ENCODE measurements around the gene COPG2.

COPG2 gene

DNA sequence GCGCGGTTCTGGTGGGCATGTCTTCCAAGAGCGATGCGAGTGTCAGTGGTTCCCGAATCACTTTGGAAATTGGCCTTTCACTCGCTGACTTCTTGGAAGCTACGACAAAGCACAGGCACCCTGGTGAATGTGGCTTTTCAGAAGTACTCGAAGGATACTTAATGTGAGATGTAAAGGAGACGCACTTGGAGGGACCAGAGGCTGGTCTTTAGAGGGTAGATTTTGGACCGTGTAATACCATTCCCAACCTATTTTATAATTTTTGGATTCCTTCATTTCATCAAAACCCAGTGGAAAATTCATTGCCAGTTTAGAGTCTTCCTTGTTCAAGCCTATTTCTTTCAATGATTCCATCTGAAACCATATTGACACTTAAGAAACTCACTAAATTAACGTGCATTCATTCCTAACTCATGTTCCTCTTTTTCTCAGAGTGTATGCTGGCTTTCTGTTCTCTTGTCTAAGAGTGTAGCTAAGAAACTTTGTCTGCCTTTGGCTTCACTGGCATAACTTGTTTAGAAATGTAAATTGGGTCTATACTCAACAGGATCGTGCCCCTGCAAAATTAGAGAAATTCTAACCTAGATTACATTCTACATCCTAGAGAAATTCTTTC is 645 bp upstream of the COPG2 start:
- DNase-seq: no peak
- Histone ChIP-seq H3K9ac (ENCODE audit: low read length) (peak overlapping the region; percentile 90), H3K4me1 (ENCODE audit: control insufficient read depth, insufficient read depth, low read depth, low read length) (peaks cover 4% of the 10 kb centered on the region), H2AK5ac (ENCODE audit: low read length, severe bottlenecking) (no peak overlapping the region), H4K91ac (ENCODE audit: low read length) (no peak overlapping the region), H3K18ac (ENCODE audit: low read depth in 1 of 2, low read length in 2 of 2) (peak overlapping the region in 1 of 2 experiments; percentile 5), H3K4me3 (ENCODE audit: insufficient read depth in 1 of 2, low read depth in 1 of 2, low read length in 2 of 2) (peak overlapping the region; percentile 92 to 97), H2BK12ac (ENCODE audit: low read length in 2 of 2) (no peak overlapping the region), H3K27me3 (ENCODE audit: control insufficient read depth in 1 of 2, insufficient read depth in 1 of 2, low read length in 2 of 2) (no peaks in the 10 kb centered on the region), H3K14ac (ENCODE audit: low read length in 2 of 2) (no peak overlapping the region), H2BK120ac (ENCODE audit: low read depth, low read length) (no peak overlapping the region), H2BK15ac (ENCODE audit: low read depth, poor library complexity, severe bottlenecking) (no peak overlapping the region), H3K27ac (ENCODE audit: low read length, poor library complexity, severe bottlenecking) (no peak overlapping the region), H3K4ac (ENCODE audit: low read depth in 1 of 2, low read length in 2 of 2) (peak overlapping the region in 1 of 2 experiments; percentile 74), H3K9me3 (ENCODE audit: control insufficient read depth, low read length) (no peaks in the 10 kb centered on the region), H3K79me1 (replicated peaks; ENCODE audit: low read length, poor library complexity, severe bottlenecking) (peaks cover 5% of the 10 kb centered on the region), H3K4me2 (ENCODE audit: low read length, poor library complexity, severe bottlenecking) (peak overlapping the region; percentile 74), H2AFZ (ENCODE audit: low read depth, low read length) (peak overlapping the region; percentile 81), H3K23ac (ENCODE audit: low read length in 2 of 2) (no peak overlapping the region), H4K8ac (ENCODE audit: low read length) (no peak overlapping the region), H2BK5ac (ENCODE audit: low read depth, low read length, poor library complexity, severe bottlenecking) (no peak overlapping the region), H3K36me3 (ENCODE audit: control insufficient read depth in 1 of 2, insufficient read depth in 2 of 2, low read depth in 1 of 2, low read length in 2 of 2) (peaks cover 0 to 12% of the 10 kb centered on the region in 2 experiments)
- 15% methylated on average over 9 of the region's 12 CpGs for WGBS

DNA sequence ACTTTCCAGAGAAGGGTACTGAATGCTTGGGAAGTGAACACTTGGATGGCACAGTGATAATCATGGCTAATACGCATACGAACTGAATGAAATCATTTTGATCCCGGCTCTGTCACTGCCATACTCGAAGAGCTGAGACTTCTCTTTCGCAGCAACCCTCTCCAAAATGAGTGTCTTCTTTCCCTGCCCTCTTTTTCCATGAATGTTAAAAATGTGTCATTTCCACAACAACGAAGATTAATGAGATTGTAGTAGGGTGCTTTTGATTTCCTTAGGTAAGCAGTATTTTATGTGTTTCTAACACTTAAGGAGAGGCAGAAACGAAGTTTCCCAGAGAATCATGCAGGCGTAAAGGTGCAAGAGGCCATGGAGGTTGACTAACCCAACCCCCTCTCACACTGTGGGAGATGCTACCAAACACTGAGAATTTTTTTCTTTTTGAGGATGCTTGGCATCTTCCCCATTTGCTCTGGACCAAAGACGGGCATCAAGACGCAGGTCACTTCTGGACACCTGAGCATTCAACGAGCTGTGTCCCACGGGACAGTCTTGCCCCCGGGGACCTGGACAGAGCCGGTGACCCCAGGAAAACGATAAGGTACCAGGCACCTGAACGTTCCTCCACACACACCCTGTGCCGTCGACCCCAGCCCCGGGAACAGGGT is 823 bp downstream of the COPG2 start:
- Histone ChIP-seq H3K9ac (ENCODE audit: low read length) (peak overlapping the region; percentile 90), H3K9me3 (ENCODE audit: control insufficient read depth, low read length) (no peaks in the 10 kb centered on the region), H4K91ac (ENCODE audit: low read length) (peak overlapping the region; percentile 76), H2BK5ac (ENCODE audit: low read depth, low read length, poor library complexity, severe bottlenecking) (no peak overlapping the region), H2AK5ac (ENCODE audit: low read length, severe bottlenecking) (peak overlapping the region; percentile 29), H3K27ac (ENCODE audit: low read length, poor library complexity, severe bottlenecking) (no peak overlapping the region), H3K36me3 (ENCODE audit: control insufficient read depth in 1 of 2, insufficient read depth in 2 of 2, low read depth in 1 of 2, low read length in 2 of 2) (peaks cover 3 to 13% of the 10 kb centered on the region in 2 experiments), H3K27me3 (ENCODE audit: control insufficient read depth in 1 of 2, insufficient read depth in 1 of 2, low read length in 2 of 2) (no peaks in the 10 kb centered on the region), H4K8ac (ENCODE audit: low read length) (peak overlapping the region; percentile 79), H3K79me1 (replicated peaks; ENCODE audit: low read length, poor library complexity, severe bottlenecking) (peaks cover 5% of the 10 kb centered on the region), H3K23ac (ENCODE audit: low read length in 2 of 2) (peak overlapping the region in 1 of 2 experiments; percentile 37), H3K4me3 (ENCODE audit: insufficient read depth in 1 of 2, low read depth in 1 of 2, low read length in 2 of 2) (peak overlapping the region; percentile 92 to 97), H2BK15ac (ENCODE audit: low read depth, poor library complexity, severe bottlenecking) (peak overlapping the region; percentile 64), H3K4ac (ENCODE audit: low read depth in 1 of 2, low read length in 2 of 2) (peak overlapping the region in 1 of 2 experiments; percentile 71), H3K18ac (ENCODE audit: low read depth in 1 of 2, low read length in 2 of 2) (peak overlapping the region; percentile 58 to 93), H3K4me1 (ENCODE audit: control insufficient read depth, insufficient read depth, low read depth, low read length) (peaks cover 4% of the 10 kb centered on the region), H3K4me2 (ENCODE audit: low read length, poor library complexity, severe bottlenecking) (peak overlapping the region; percentile 72), H2BK120ac (ENCODE audit: low read depth, low read length) (no peak overlapping the region), H3K14ac (ENCODE audit: low read length in 2 of 2) (peak overlapping the region in 1 of 2 experiments; percentile 98), H2AFZ (ENCODE audit: low read depth, low read length) (peak overlapping the region; percentile 92), H2BK12ac (ENCODE audit: low read length in 2 of 2) (peak overlapping the region in 1 of 2 experiments; percentile 88)
- peak; percentile 14 for DNase-seq
- WGBS: 31% methylated on average over 18 of the region's 19 CpGs

DNA sequence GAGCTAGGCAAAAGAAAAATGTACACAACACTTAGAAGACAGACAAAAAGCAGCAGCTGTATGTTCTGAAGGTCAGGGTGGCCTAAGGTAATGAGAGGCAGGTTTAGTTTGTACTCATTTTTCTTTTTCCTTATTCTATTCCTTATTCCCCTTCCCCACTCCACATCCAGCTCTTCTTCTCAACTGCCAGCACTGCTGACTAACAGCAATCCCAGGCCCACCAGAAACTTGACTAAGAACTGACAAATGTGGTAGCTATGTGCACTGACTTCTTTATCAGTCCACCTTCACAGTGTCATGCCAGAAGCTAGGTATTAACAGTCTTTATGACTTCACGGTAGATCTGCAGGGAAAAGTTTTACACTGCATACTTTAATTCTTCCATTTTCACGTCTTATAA is 6.1 kb downstream of the COPG2 start:
- no CpG with 5 or more reads among the region's 2 CpGs for WGBS
- no peak overlapping the region for H2BK5ac ChIP-seq (ENCODE audit: low read depth, low read length, poor library complexity, severe bottlenecking)
- no peak overlapping the region for H4K8ac ChIP-seq (ENCODE audit: low read length)
- no peak overlapping the region for H3K4ac ChIP-seq (ENCODE audit: low read depth in 1 of 2, low read length in 2 of 2)
- no peak overlapping the region for H3K14ac ChIP-seq (ENCODE audit: low read length in 2 of 2)
- no peak overlapping the region for H3K23ac ChIP-seq (ENCODE audit: low read length in 2 of 2)
- no peak overlapping the region for H2AK5ac ChIP-seq (ENCODE audit: low read length, severe bottlenecking)
- H3K4me2 ChIP-seq (ENCODE audit: low read length, poor library complexity, severe bottlenecking): no peak overlapping the region
- H3K27me3 ChIP-seq (ENCODE audit: control insufficient read depth in 1 of 2, insufficient read depth in 1 of 2, low read length in 2 of 2): no peaks in the 10 kb centered on the region
- peaks cover 9 to 42% of the 10 kb centered on the region in 2 experiments for H3K36me3 ChIP-seq (ENCODE audit: control insufficient read depth in 1 of 2, insufficient read depth in 2 of 2, low read depth in 1 of 2, low read length in 2 of 2)
- H4K91ac ChIP-seq (ENCODE audit: low read length): no peak overlapping the region
- H3K27ac ChIP-seq (ENCODE audit: low read length, poor library complexity, severe bottlenecking): no peak overlapping the region
- H2BK120ac ChIP-seq (ENCODE audit: low read depth, low read length): no peak overlapping the region
- H3K9me3 ChIP-seq (ENCODE audit: control insufficient read depth, low read length): no peaks in the 10 kb centered on the region
- no peaks in the 10 kb centered on the region for H3K4me1 ChIP-seq (ENCODE audit: control insufficient read depth, insufficient read depth, low read depth, low read length)
- no peak overlapping the region for H3K18ac ChIP-seq (ENCODE audit: low read depth in 1 of 2, low read length in 2 of 2)
- no peak overlapping the region for H3K9ac ChIP-seq (ENCODE audit: low read length)
- no peak overlapping the region for H3K4me3 ChIP-seq (ENCODE audit: insufficient read depth in 1 of 2, low read depth in 1 of 2, low read length in 2 of 2)
- H2BK15ac ChIP-seq (ENCODE audit: low read depth, poor library complexity, severe bottlenecking): no peak overlapping the region
- no peak overlapping the region for H2AFZ ChIP-seq (ENCODE audit: low read depth, low read length)
- H2BK12ac ChIP-seq (ENCODE audit: low read length in 2 of 2): no peak overlapping the region
- H3K79me1 ChIP-seq (replicated peaks; ENCODE audit: low read length, poor library complexity, severe bottlenecking): peaks cover 3% of the 10 kb centered on the region
- no peak for DNase-seq

DNA sequence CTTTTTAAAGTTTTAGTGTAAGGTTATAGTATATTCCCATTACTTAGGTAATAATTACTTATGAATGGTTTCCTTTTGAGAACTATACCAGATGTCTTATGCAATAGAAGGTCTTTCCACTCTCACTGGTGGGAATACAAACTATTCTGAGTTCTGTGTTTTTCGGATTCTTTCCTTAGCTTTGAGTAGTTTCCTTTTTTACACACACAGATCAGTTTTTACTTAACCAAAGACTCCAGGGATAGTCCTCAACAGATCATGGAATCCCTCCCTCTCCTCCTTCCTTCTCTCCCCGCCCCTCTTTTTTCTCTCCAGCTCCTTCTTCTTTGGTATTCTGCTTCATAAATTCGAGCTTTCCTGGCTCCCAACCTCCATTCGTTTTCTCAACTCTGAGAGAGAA is 13.3 kb downstream of the COPG2 start:
- H3K9me3 ChIP-seq (ENCODE audit: control insufficient read depth, low read length): no peaks in the 10 kb centered on the region
- no peak overlapping the region for H3K4ac ChIP-seq (ENCODE audit: low read depth in 1 of 2, low read length in 2 of 2)
- no peak overlapping the region for H3K4me2 ChIP-seq (ENCODE audit: low read length, poor library complexity, severe bottlenecking)

More for the DNA sequence above, 13.3 kb downstream of the COPG2 start:
- Histone ChIP-seq H3K9ac (ENCODE audit: low read length) (no peak overlapping the region), H3K4me1 (ENCODE audit: control insufficient read depth, insufficient read depth, low read depth, low read length) (no peaks in the 10 kb centered on the region), H3K23ac (ENCODE audit: low read length in 2 of 2) (no peak overlapping the region), H2BK120ac (ENCODE audit: low read depth, low read length) (no peak overlapping the region), H2BK15ac (ENCODE audit: low read depth, poor library complexity, severe bottlenecking) (no peak overlapping the region), H2BK5ac (ENCODE audit: low read depth, low read length, poor library complexity, severe bottlenecking) (no peak overlapping the region), H4K8ac (ENCODE audit: low read length) (peak overlapping the region; percentile 7), H2BK12ac (ENCODE audit: low read length in 2 of 2) (no peak overlapping the region), H3K18ac (ENCODE audit: low read depth in 1 of 2, low read length in 2 of 2) (no peak overlapping the region), H3K27me3 (ENCODE audit: control insufficient read depth in 1 of 2, insufficient read depth in 1 of 2, low read length in 2 of 2) (no peaks in the 10 kb centered on the region), H3K79me1 (replicated peaks; ENCODE audit: low read length, poor library complexity, severe bottlenecking) (peaks cover 4% of the 10 kb centered on the region), H3K36me3 (ENCODE audit: control insufficient read depth in 1 of 2, insufficient read depth in 2 of 2, low read depth in 1 of 2, low read length in 2 of 2) (peaks cover 3 to 24% of the 10 kb centered on the region in 2 experiments), H2AFZ (ENCODE audit: low read depth, low read length) (no peak overlapping the region), H3K4me3 (ENCODE audit: insufficient read depth in 1 of 2, low read depth in 1 of 2, low read length in 2 of 2) (no peak overlapping the region), H2AK5ac (ENCODE audit: low read length, severe bottlenecking) (no peak overlapping the region), H3K27ac (ENCODE audit: low read length, poor library complexity, severe bottlenecking) (no peak overlapping the region), H3K14ac (ENCODE audit: low read length in 2 of 2) (no peak overlapping the region), H4K91ac (ENCODE audit: low read length) (no peak overlapping the region)
- WGBS: 74% methylated on average over 4 of the region's 4 CpGs
- no peak for DNase-seq
